Activated T-helper 1 cell treated with anti-CD3 and anti-CD28 coated beads, Interleukin-2, amount 50 U/mL, for 16 hours (primary cell): ENCODE measurements around the gene MMP19.

Source experiments
- DNase-seq, 2 donors: peaks; one replicate each; pipeline ENCODE4 v3.0.0-alpha.2; 2020; ENCODE audit warnings: low read depth in 1 of 2, low spot score in 1 of 2

The MMP19 gene

GRCh38 chr12:55815473-55815872 lies 27.3 kb downstream of the MMP19 start:
- DNase-seq, result no peak

GRCh38 chr12:55814257-55814656 lies 28.5 kb downstream of the MMP19 start:
- no peak for DNase-seq

- no peak for DNase-seq
Measured at GRCh38 chr12:55812088-55812487, 30.6 kb downstream of the MMP19 start.

- no peak for DNase-seq
Measured at GRCh38 chr12:55809274-55809673, 33.5 kb downstream of the MMP19 start.

- no peak for DNase-seq
Measured at GRCh38 chr12:55806982-55807381, 35.8 kb downstream of the MMP19 start.

GRCh38 chr12:55797550-55797949 lies 45.2 kb downstream of the MMP19 start:
- DNase-seq, result no peak

GRCh38 chr12:55797068-55797467 lies 45.7 kb downstream of the MMP19 start:
- DNase-seq, result no peak

- DNase-seq, result no peak
Measured at GRCh38 chr12:55795950-55796349, 46.8 kb downstream of the MMP19 start.

- no peak for DNase-seq
Measured at GRCh38 chr12:55789893-55790292, 52.8 kb downstream of the MMP19 start.

GRCh38 chr12:55789171-55789570 lies 53.6 kb downstream of the MMP19 start:
- DNase-seq, result no peak

- no peak for DNase-seq
Measured at GRCh38 chr12:55788546-55788945, 54.2 kb downstream of the MMP19 start.
